ENCODE data around the gene RELL2. TPM values are rescaled to one million over a fixed set of nuclear protein-coding genes. Genes with fewer than 3 reads are reported as not detected.
A peak's percentile ranks its signal among the peaks of the same experiment; 100 is the strongest.

The RELL2 gene, protein sequence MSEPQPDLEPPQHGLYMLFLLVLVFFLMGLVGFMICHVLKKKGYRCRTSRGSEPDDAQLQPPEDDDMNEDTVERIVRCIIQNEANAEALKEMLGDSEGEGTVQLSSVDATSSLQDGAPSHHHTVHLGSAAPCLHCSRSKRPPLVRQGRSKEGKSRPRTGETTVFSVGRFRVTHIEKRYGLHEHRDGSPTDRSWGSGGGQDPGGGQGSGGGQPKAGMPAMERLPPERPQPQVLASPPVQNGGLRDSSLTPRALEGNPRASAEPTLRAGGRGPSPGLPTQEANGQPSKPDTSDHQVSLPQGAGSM
- 1 to 10 TPM; 2.6 to 9.4 (median 6.5) TPM for total RNA-seq

DNA sequence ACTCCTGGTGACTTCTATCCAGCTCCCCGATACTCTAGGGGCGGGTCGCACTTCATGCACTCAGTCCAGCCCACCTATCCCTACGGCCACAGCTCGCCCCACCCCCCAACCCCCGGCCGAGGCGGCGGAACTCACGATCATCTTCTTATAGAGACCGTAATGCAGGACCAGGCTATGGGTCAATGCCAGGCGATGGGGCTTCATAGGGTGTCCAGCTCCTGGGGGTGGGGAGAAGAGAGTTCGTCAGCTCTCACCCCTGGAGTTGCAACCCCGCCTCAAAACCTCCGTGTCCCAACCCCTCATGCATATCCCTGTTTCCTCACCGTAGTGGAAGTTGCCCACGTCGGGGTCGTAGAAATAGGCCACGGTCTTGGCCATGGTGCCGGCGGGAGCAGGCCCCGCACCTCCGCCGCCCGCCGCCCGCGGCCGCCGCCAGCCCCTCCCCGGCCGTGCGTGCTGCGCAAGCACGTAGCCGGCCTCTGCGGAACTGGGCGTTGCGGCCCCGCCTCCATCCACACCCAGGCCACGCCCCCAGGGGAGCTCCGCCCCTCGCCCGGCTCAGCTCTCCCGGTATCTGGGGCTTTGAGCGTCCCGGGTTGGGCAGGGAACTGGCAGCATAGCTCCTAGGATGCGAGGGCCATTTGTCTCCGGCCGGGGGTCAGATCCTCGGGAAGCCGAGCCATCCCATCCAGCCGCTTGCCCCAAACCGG is at the start of gene RELL2, which contains the start of gene HDAC3:
RELL2 (plus strand) TSS at position 585 of the 710 bp plus-strand sequence. CDS start 1,229 bp downstream, outside the sequence.
HDAC3 (minus strand) TSS at position 437 of the 710 bp plus-strand sequence; CDS start at position 378, 59 bp downstream.
- DNase-seq (peak; percentile 97 to 100), ATAC-seq (ENCODE audit: low FRiP score in 2 of 2) (peak; percentile 97 to 99)
- TF ChIP-seq, protein P1, sequence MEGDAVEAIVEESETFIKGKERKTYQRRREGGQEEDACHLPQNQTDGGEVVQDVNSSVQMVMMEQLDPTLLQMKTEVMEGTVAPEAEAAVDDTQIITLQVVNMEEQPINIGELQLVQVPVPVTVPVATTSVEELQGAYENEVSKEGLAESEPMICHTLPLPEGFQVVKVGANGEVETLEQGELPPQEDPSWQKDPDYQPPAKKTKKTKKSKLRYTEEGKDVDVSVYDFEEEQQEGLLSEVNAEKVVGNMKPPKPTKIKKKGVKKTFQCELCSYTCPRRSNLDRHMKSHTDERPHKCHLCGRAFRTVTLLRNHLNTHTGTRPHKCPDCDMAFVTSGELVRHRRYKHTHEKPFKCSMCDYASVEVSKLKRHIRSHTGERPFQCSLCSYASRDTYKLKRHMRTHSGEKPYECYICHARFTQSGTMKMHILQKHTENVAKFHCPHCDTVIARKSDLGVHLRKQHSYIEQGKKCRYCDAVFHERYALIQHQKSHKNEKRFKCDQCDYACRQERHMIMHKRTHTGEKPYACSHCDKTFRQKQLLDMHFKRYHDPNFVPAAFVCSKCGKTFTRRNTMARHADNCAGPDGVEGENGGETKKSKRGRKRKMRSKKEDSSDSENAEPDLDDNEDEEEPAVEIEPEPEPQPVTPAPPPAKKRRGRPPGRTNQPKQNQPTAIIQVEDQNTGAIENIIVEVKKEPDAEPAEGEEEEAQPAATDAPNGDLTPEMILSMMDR (IDR thresholded peaks at IDR 0.05), result peak in 2 of 6 experiments; percentile 6 to 17
- no peak for TF ChIP-seq EP300 (IDR thresholded peaks at IDR 0.05)
- peak; percentile 25 to 84 for TF ChIP-seq POLR2AphosphoS5 (IDR thresholded peaks at IDR 0.05)
- TF ChIP-seq POLR2A (IDR thresholded peaks at IDR 0.05), result peak in 3 of 4 donors; percentile 42 to 97 (median 97)
- WGBS, 2 donors, result 0 to 1% methylated on average over 8 to 36 of the region's 55 CpGs
- Histone ChIP-seq H3K4me3 (peak within 1 kb of the TSS; percentile 76 to 91 (median 83)), H3K27me3 (no peaks in the 10 kb centered on the region), H3K9me3 (no peaks in the 10 kb centered on the region), H3K36me3 (peaks cover 0 to 9% (median 8%) of the 10 kb centered on the region in 4 donors), H3K4me1 (peaks cover 28 to 45% (median 33%) of the 10 kb centered on the region in 4 donors), H3K27ac (peak within 1 kb of the TSS; percentile 63 to 88 (median 80))

DNA sequence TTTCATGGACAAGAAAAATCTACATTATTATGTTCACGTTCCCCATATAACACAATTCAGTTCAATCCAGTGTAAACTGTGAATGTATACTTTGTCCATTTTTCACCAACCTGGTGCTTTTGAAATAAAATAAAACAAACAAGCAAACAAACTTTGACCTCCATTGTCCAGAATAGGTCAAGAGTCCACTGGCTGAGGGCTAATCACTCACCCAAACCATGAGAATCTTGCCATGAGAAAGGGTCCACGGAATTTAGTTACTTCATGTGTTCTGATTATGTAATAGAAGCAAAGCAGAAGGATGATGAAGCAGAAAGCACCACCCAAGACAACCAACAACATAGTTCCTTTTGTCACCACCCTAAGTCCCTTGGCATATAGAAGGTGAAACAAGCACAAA is 46.7 kb upstream of the RELL2 start:
- Histone ChIP-seq H3K4me1 (peaks cover 0 to 10% (median 7%) of the 10 kb centered on the region in 4 donors), H3K9me3 (no peaks in the 10 kb centered on the region), H3K36me3 (peaks cover 11 to 31% (median 17%) of the 10 kb centered on the region in 4 donors), H3K4me3 (no peak overlapping the region), H3K27me3 (no peaks in the 10 kb centered on the region), H3K27ac (peak overlapping the region in 1 of 4 donors; percentile 26)
- ATAC-seq (ENCODE audit: low FRiP score in 2 of 2) (peak in 1 of 2 donors; percentile 44), DNase-seq (no peak)
- 64 to 72% methylated on average over 2 of the region's 2 CpGs for whole genome bisulfite sequencing, 2 donors
- no peak for TF ChIP-seq EP300 (IDR thresholded peaks at IDR 0.05)
- no peak for TF ChIP-seq POLR2AphosphoS5 (IDR thresholded peaks at IDR 0.05)
- TF ChIP-seq POLR2A (IDR thresholded peaks at IDR 0.05), result no peak
- TF ChIP-seq, protein P1 (IDR thresholded peaks at IDR 0.05), result no peak

DNA sequence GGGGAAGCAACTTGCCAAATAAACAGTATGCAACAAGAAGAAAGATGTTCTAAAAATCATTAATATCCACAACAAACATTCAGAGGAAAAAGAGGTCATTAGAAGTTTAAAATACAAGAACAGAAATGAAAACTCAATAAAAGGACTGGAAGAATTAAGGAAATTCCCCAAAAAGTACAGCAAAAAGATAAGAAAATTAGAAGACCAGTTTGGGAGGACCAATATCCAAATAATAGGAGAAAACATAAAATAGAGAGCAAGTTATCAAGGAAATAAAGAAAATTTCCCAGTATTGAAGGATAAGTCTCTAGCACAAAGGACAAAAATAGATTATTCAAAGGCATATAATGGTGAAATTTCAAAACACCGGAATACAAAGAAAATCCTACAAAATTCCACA is 39.9 kb upstream of the RELL2 start:
- no peak for DNase-seq
- WGBS, 2 donors, result 96 to 100% methylated on average over 1 of the region's 1 CpG
- Histone ChIP-seq H3K36me3 (peaks cover 0 to 12% (median 2%) of the 10 kb centered on the region in 4 donors), H3K4me3 (no peak overlapping the region), H3K9me3 (no peaks in the 10 kb centered on the region), H3K27me3 (no peaks in the 10 kb centered on the region), H3K27ac (no peak overlapping the region), H3K4me1 (peaks cover 11 to 43% (median 19%) of the 10 kb centered on the region in 4 donors)
- no peak for ATAC-seq (ENCODE audit: low FRiP score in 2 of 2)
- TF ChIP-seq POLR2AphosphoS5 (IDR thresholded peaks at IDR 0.05), result no peak
- no peak for TF ChIP-seq EP300 (IDR thresholded peaks at IDR 0.05)
- TF ChIP-seq POLR2A (IDR thresholded peaks at IDR 0.05), result no peak
- TF ChIP-seq, protein P1 (IDR thresholded peaks at IDR 0.05), result no peak

DNA sequence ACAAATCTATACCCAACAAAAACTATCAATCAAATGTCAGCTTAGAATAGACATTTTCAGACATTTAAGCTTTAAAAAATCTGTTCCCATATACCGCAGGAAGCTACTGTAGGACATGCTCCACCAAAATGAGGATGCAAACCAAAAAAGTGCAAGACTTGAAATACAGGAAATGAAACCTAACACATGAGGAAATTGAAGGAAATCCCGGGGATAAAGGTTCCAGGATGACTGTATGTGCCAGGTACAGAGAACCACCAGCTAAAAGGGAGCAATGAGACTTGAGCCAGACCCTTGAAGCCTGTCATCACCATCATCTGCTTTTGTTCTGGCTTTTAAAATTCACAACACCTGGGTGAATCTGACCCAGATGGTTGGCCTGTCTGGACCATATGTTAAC is 39.4 kb upstream of the RELL2 start:
- Histone ChIP-seq H3K27me3 (no peaks in the 10 kb centered on the region), H3K4me3 (no peak overlapping the region), H3K4me1 (peaks cover 11 to 43% (median 23%) of the 10 kb centered on the region in 4 donors), H3K36me3 (peaks cover 0 to 12% (median 2%) of the 10 kb centered on the region in 4 donors), H3K27ac (no peak overlapping the region), H3K9me3 (no peaks in the 10 kb centered on the region)
- no peak for TF ChIP-seq POLR2AphosphoS5 (IDR thresholded peaks at IDR 0.05)
- TF ChIP-seq POLR2A (IDR thresholded peaks at IDR 0.05), result no peak
- TF ChIP-seq EP300 (IDR thresholded peaks at IDR 0.05), result no peak
- TF ChIP-seq, protein P1 (IDR thresholded peaks at IDR 0.05), result no peak
- DNase-seq (no peak), ATAC-seq (ENCODE audit: low FRiP score in 2 of 2) (peak in 1 of 2 donors; percentile 37)
- 44 to 46% methylated on average over 2 of the region's 2 CpGs for WGBS, 2 donors
